ENCODE results near the gene NABP2.
A peak's percentile ranks its signal among the peaks of the same experiment; 100 is the strongest.
"Not testable (repeated sequence)": the region's sequence is repeated elsewhere in the genome, so short reads cannot be mapped to it uniquely, and the experiment has no call there.

The NABP2 gene

GRCh38 chr12:56189099-56189917 is 34.8 kb upstream of the NABP2 start, which contains the start of gene SMARCC2:
SMARCC2 (minus strand) TSS chr12:56189483; CDS start chr12:56189461, 22 bp downstream.
- Histone ChIP-seq H3K36me3 (replicated peaks) (peaks cover 15% of the 10 kb centered on the region), H3K27ac (no peak within 1 kb of the TSS), H3K27me3 (replicated peaks) (no peaks in the 10 kb centered on the region), H3K4me3 (ENCODE audit: low read depth, low read length) (peak within 1 kb of the TSS; percentile 88)
- in situ Hi-C loops (cut with HindIII; ENCODE audit: low pct_ligation_motif_present, low sequenced_read_pairs), result loop anchor here (5.0 kb wide), 1 partner anchor 72 kb away; the partner anchor contains the start of genes RPL41 and ZC3H10
- TF ChIP-seq CTCF (IDR thresholded peaks at IDR 0.05; ENCODE audit: low read depth, low read length, missing control alignments), result peak; percentile 74
- peak; percentile 78 for DNase-seq

GRCh38 chr12:56189918-56190694 is 34.0 kb upstream of the NABP2 start:
- peak; percentile 79 for DNase-seq
- H3K4me3 ChIP-seq (ENCODE audit: low read depth, low read length), result peak overlapping the region; percentile 88
- no peaks in the 10 kb centered on the region for H3K27me3 ChIP-seq (replicated peaks)
- in situ Hi-C loops (cut with HindIII; ENCODE audit: low pct_ligation_motif_present, low sequenced_read_pairs), result loop anchor here (5.0 kb wide), 1 partner anchor 73 kb away; the partner anchor contains the start of genes RPL41 and ZC3H10
- H3K36me3 ChIP-seq (replicated peaks), result peaks cover 7% of the 10 kb centered on the region
- TF ChIP-seq CTCF (IDR thresholded peaks at IDR 0.05; ENCODE audit: low read depth, low read length, missing control alignments), result no peak
- H3K27ac ChIP-seq, result no peak overlapping the region

GRCh38 chr12:56190695-56191155 is 33.4 kb upstream of the NABP2 start:
- H3K36me3 ChIP-seq (replicated peaks), result peaks cover 3% of the 10 kb centered on the region
- H3K27me3 ChIP-seq (replicated peaks), result no peaks in the 10 kb centered on the region
- H3K4me3 ChIP-seq (ENCODE audit: low read depth, low read length), result peak overlapping the region; percentile 88
- in situ Hi-C loops (cut with HindIII; ENCODE audit: low pct_ligation_motif_present, low sequenced_read_pairs), result no loop called here
- no peak overlapping the region for H3K27ac ChIP-seq
- no peak for DNase-seq
- no peak for TF ChIP-seq CTCF (IDR thresholded peaks at IDR 0.05; ENCODE audit: low read depth, low read length, missing control alignments)

GRCh38 chr12:56192582-56192981 is 31.6 kb upstream of the NABP2 start:
- Histone ChIP-seq H3K27ac (no peak overlapping the region), H3K36me3 (replicated peaks) (no peaks in the 10 kb centered on the region), H3K27me3 (replicated peaks) (no peaks in the 10 kb centered on the region), H3K4me3 (ENCODE audit: low read depth, low read length) (no peak overlapping the region)
- in situ Hi-C loops (cut with HindIII; ENCODE audit: low pct_ligation_motif_present, low sequenced_read_pairs), result no loop called here
- no peak for DNase-seq
- no peak for TF ChIP-seq CTCF (IDR thresholded peaks at IDR 0.05; ENCODE audit: low read depth, low read length, missing control alignments)

- Histone ChIP-seq H3K27me3 (replicated peaks) (no peaks in the 10 kb centered on the region), H3K27ac (no peak overlapping the region), H3K36me3 (replicated peaks) (no peaks in the 10 kb centered on the region), H3K4me3 (ENCODE audit: low read depth, low read length) (no peak overlapping the region)
- in situ Hi-C loops (cut with HindIII; ENCODE audit: low pct_ligation_motif_present, low sequenced_read_pairs), result no loop called here
- TF ChIP-seq CTCF (IDR thresholded peaks at IDR 0.05; ENCODE audit: low read depth, low read length, missing control alignments), result peak; percentile 80
- peak; percentile 79 for DNase-seq
Measured at GRCh38 chr12:56193025-56193578, 31.0 kb upstream of the NABP2 start.

GRCh38 chr12:56196818-56197550 is 27.2 kb upstream of the NABP2 start:
- peak overlapping the region; percentile 47 for H3K27ac ChIP-seq
- in situ Hi-C loops (cut with HindIII; ENCODE audit: low pct_ligation_motif_present, low sequenced_read_pairs), result not testable (repeated sequence)

More at GRCh38 chr12:56196818-56197550, 27.2 kb upstream of the NABP2 start:
- not testable (repeated sequence) for H3K27me3 ChIP-seq (replicated peaks); H3K36me3 ChIP-seq (replicated peaks); H3K4me3 ChIP-seq (ENCODE audit: low read depth, low read length)
- DNase-seq, result peak; percentile 89
